Calu3 (cell line): ENCODE results near the gene NAT8L. TPM values are rescaled to one million over a fixed set of nuclear protein-coding genes. Genes with fewer than 3 reads are reported as not detected.

Source experiments
- BruUV-seq: library from RNA; stranded (reverse); fragments of 400-500 nt; replicated peaks from 2 replicates; lab custom pipeline; 2021; lab: Mats Ljungman, UMichigan
- CTCF ChIA-PET: fragments of 300-600 bp; sonication (Branson Sonifier 250); formaldehyde crosslinking; loops from one replicate; lab custom pipeline; 2022; ENCODE audit warnings: antibody characterized with exemption; lab: Charles Lee
- DNase-seq: peaks from one replicate; pipeline ENCODE4 v3.0.0; 2022
- H3K27ac Mint-ChIP-seq: one replicate; pipeline ENCODE4 v1.8.0; 2022; ENCODE audit warnings: mixed read lengths; ENCODE audit not compliant: unreplicated experiment
- H3K27me3 Mint-ChIP-seq: one replicate; pipeline ENCODE4 v1.8.0; 2022; ENCODE audit warnings: mixed read lengths; ENCODE audit not compliant: unreplicated experiment
- H3K36me3 Mint-ChIP-seq: one replicate; pipeline ENCODE4 v1.8.0; 2022; ENCODE audit warnings: mild to moderate bottlenecking, moderate library complexity, mixed read lengths; ENCODE audit not compliant: insufficient read depth, unreplicated experiment
- H3K4me1 Mint-ChIP-seq: one replicate; pipeline ENCODE4 v1.8.0; 2022; ENCODE audit warnings: mild to moderate bottlenecking, low read depth, mixed read lengths; ENCODE audit not compliant: unreplicated experiment
- H3K4me3 Mint-ChIP-seq: one replicate; pipeline ENCODE4 v1.8.0; 2022; ENCODE audit warnings: mild to moderate bottlenecking, low read depth, moderate library complexity, mixed read lengths; ENCODE audit not compliant: unreplicated experiment
- H3K9me3 Mint-ChIP-seq: one replicate; pipeline ENCODE4 v1.8.0; 2022; ENCODE audit warnings: low read depth, mixed read lengths; ENCODE audit not compliant: unreplicated experiment
- intact Hi-C: fragments of 100-400 bp; cut with micrococcal nuclease; formaldehyde crosslinking; loops from one replicate; pipeline ENCODE4 v1.10.0; 2022; ENCODE audit not compliant: unreplicated experiment
- total RNA-seq: library from RNA; stranded (reverse); gene quantifications from 2 replicates; pipeline ENCODE4 v1.2.3, GENCODE V29; 2022
- TF ChIP-seq, protein P1 (sequence below): fragments of 200-600 bp; IDR thresholded peaks from one replicate; pipeline ENCODE4 v1.8.0; 2022; ENCODE audit warnings: antibody characterized with exemption; ENCODE audit not compliant: unreplicated experiment

The NAT8L gene
- total RNA-seq, 1 experiment from 2014 or later = 0.83 TPM

- H3K27me3 Mint-ChIP-seq = peaks cover 19% of the 10 kb centered on the region
- no peak overlapping the region for H3K27ac Mint-ChIP-seq
- no peak overlapping the region for H3K4me3 Mint-ChIP-seq
- no peak for DNase-seq
- intact Hi-C loops = no loop called here
- no peaks in the 10 kb centered on the region for H3K9me3 Mint-ChIP-seq
- TF ChIP-seq, protein P1, sequence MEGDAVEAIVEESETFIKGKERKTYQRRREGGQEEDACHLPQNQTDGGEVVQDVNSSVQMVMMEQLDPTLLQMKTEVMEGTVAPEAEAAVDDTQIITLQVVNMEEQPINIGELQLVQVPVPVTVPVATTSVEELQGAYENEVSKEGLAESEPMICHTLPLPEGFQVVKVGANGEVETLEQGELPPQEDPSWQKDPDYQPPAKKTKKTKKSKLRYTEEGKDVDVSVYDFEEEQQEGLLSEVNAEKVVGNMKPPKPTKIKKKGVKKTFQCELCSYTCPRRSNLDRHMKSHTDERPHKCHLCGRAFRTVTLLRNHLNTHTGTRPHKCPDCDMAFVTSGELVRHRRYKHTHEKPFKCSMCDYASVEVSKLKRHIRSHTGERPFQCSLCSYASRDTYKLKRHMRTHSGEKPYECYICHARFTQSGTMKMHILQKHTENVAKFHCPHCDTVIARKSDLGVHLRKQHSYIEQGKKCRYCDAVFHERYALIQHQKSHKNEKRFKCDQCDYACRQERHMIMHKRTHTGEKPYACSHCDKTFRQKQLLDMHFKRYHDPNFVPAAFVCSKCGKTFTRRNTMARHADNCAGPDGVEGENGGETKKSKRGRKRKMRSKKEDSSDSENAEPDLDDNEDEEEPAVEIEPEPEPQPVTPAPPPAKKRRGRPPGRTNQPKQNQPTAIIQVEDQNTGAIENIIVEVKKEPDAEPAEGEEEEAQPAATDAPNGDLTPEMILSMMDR = no peak
- CTCF ChIA-PET = no interaction called here
- no TSS peak for BruUV-seq
- no peaks in the 10 kb centered on the region for H3K4me1 Mint-ChIP-seq
- H3K36me3 Mint-ChIP-seq = peaks cover 6% of the 10 kb centered on the region
These were observed 1.6 kb downstream of the NAT8L start for GRCh38 chr4:2060611-2061185.

GRCh38 chr4:2061186-2062131 is 2.3 kb downstream of the NAT8L start:
- Mint-ChIP-seq H3K27ac (no peak overlapping the region), H3K27me3 (peaks cover 12% of the 10 kb centered on the region), H3K36me3 (peaks cover 6% of the 10 kb centered on the region), H3K4me1 (no peaks in the 10 kb centered on the region), H3K4me3 (no peak overlapping the region), H3K9me3 (no peaks in the 10 kb centered on the region)
- no TSS peak for BruUV-seq
- DNase-seq = no peak
- intact Hi-C loops = no loop called here
- CTCF ChIA-PET = no interaction called here
- TF ChIP-seq, protein P1 = no peak

DNA sequence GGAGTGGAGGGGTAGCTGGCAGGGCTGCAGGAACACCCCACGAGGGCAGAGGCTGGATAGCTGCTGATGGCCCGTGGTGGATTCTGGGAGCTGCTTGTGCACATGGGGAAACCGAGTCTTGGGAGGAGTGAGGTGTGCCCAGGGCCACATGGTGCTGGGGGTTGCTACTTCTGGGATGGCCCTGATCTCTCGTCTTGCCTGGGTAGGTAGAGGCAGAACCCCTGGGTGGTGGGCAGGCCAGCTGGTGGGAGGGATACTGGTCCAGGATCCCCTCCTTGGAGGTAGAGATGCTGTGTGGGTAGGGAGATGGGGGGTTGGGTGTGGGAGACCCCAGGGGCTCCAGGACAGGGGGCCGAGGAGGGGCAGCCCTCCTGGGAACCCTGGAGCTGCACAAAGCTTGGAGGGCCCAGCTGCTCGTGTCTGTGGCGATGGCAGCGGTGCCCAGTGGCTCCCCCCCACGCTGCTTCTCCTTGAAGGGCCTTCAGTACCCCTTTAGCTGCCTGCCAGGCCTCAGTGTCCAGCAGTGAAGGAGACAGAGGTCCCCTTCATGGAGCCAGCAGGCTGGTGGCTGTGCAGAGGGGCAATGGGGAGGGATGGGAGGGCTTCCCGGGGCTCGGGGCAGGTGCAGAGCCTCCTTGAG is 3.2 kb downstream of the NAT8L start:
- Mint-ChIP-seq H3K27ac (no peak overlapping the region), H3K27me3 (peaks cover 6% of the 10 kb centered on the region), H3K4me1 (no peaks in the 10 kb centered on the region), H3K9me3 (no peaks in the 10 kb centered on the region), H3K4me3 (no peak overlapping the region), H3K36me3 (peaks cover 6% of the 10 kb centered on the region)
- no peak for DNase-seq
- BruUV-seq = no TSS peak
- TF ChIP-seq, protein P1 = no peak
- CTCF ChIA-PET = no interaction called here
- intact Hi-C loops = no loop called here

DNA sequence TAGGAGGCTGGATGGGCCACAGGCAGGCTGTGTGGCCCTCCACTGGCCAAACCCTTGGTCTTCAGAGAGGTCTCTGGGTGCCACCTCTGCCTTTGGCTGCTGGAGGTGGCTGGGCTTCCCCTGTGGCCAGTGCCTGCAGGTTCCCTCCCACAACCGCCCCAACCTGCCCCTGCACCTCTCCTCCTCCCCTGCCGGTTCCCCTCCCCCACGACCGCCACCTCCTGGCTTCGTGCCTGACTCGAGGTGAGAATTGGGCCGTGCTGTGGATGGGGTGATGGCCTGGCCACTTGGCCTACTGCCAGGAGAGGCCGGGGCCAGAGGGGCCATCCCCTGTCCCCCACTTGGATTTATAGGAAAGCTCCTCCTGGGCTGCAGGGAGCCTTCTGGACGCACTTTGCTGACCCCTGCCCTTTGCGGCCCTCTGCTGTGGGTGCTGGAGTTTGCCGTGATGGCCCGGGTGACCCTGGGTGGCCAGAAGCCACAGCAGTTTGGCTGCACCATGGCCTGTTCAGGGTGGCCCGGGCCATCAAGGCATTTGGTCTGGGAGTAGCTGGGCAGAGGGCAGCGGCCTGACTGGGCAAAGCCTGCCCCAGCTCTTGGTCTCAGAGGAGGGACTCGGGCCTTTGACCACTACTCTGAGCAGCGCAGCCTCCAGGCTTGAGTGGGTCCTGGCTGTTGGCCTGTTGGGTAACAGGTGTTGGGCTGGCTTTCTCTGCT is 3.8 kb downstream of the NAT8L start:
- CTCF ChIA-PET = no interaction called here
- TF ChIP-seq, protein P1 = no peak
- no peak for DNase-seq
- intact Hi-C loops = no loop called here
- no peaks in the 10 kb centered on the region for H3K4me1 Mint-ChIP-seq
- H3K4me3 Mint-ChIP-seq = no peak overlapping the region
- BruUV-seq = no TSS peak
- H3K36me3 Mint-ChIP-seq = peaks cover 10% of the 10 kb centered on the region
- H3K9me3 Mint-ChIP-seq = no peaks in the 10 kb centered on the region
- H3K27me3 Mint-ChIP-seq = no peaks in the 10 kb centered on the region
- H3K27ac Mint-ChIP-seq = no peak overlapping the region
